GM19468 (cell line): ENCODE data around the gene COL26A1.
A peak's percentile ranks its signal among the peaks of the same experiment; 100 is the strongest.
"Not testable (repeated sequence)": the region's sequence is repeated elsewhere in the genome, so short reads cannot be mapped to it uniquely, and the experiment has no call there.

Experiments
- ATAC-seq: cut with Tn5 transposase; IDR thresholded peaks from one replicate; pipeline ENCODE4 v1.9.1; 2021; ENCODE audit warnings: mild to moderate bottlenecking, moderate library complexity, moderate number of reproducible peaks; ENCODE audit not compliant: unreplicated experiment; ENCODE audit errors: extremely low read depth

Gene COL26A1

GRCh38 chr7:101362334-101363195, at the start of gene COL26A1:
TSS of gene COL26A1 (plus strand) at chr7:101362875. CDS start at chr7:101363033, 158 bp downstream.
- ATAC-seq = no peak

- ATAC-seq = no peak
Measured at GRCh38 chr7:101315336-101315735, 47.3 kb upstream of the COL26A1 start.

GRCh38 chr7:101319401-101319800, 43.3 kb upstream of the COL26A1 start:
- ATAC-seq = no peak

- ATAC-seq = peak; percentile 84
Measured at GRCh38 chr7:101321491-101322401, 40.9 kb upstream of the COL26A1 start, which contains the start of gene IFT22. TSS of gene IFT22 (minus strand) at chr7:101321812. CDS start at chr7:101321709, 103 bp downstream.

- no peak for ATAC-seq
Measured at GRCh38 chr7:101328159-101328558, 34.5 kb upstream of the COL26A1 start.

- ATAC-seq = no peak
Measured at GRCh38 chr7:101330011-101330484, 32.6 kb upstream of the COL26A1 start.

GRCh38 chr7:101332026-101332425, 30.6 kb upstream of the COL26A1 start:
- ATAC-seq = no peak

GRCh38 chr7:101333912-101334311, 28.8 kb upstream of the COL26A1 start:
- no peak for ATAC-seq

GRCh38 chr7:101340379-101340778, 22.3 kb upstream of the COL26A1 start:
- no peak for ATAC-seq

- ATAC-seq = no peak
Measured at GRCh38 chr7:101342892-101343291, 19.8 kb upstream of the COL26A1 start.

GRCh38 chr7:101347477-101347876, 15.2 kb upstream of the COL26A1 start:
- no peak for ATAC-seq

GRCh38 chr7:101348456-101349067, 14.1 kb upstream of the COL26A1 start:
- not testable (repeated sequence) for ATAC-seq

- ATAC-seq = not testable (repeated sequence)
Measured at GRCh38 chr7:101349300-101349699, 13.4 kb upstream of the COL26A1 start.

GRCh38 chr7:101352920-101353308, 9.8 kb upstream of the COL26A1 start:
- ATAC-seq = no peak

- ATAC-seq = no peak
Measured at GRCh38 chr7:101357433-101357832, 5.2 kb upstream of the COL26A1 start.

- ATAC-seq = no peak
Measured at GRCh38 chr7:101363196-101363733, 590 bp downstream of the COL26A1 start.

- ATAC-seq = peak; percentile 63
Measured at GRCh38 chr7:101363734-101364374, 1.2 kb downstream of the COL26A1 start.

GRCh38 chr7:101365956-101366355, 3.3 kb downstream of the COL26A1 start:
- no peak for ATAC-seq

- no peak for ATAC-seq
Measured at GRCh38 chr7:101367676-101368075, 5.0 kb downstream of the COL26A1 start.
